Heart left ventricle (tissue), 13 donors: ENCODE data around the gene COL2A1.

ENCODE experiments used
- CTCF ChIP-seq, 12 donors: fragments of 200-600 bp; sonication (generic) in 4 of 12; IDR thresholded peaks; one replicate each; pipeline versions ENCODE4 v1.5.0 to v1.8.0; 2018 to 2022; ENCODE audit warnings: antibody characterized with exemption in 12 of 12, mild to moderate bottlenecking in 5 of 12
- POLR2A ChIP-seq, 2 donors: fragments of 450-650 bp; IDR thresholded peaks; one replicate each; pipeline ENCODE4 v1.6.1; 2017; ENCODE audit warnings: antibody characterized with exemption in 2 of 2, mild to moderate bottlenecking in 2 of 2, moderate library complexity in 2 of 2
- donor health status: ischemic (EF 13 %, LVEDD 7.1; RV severe dilation, severe dysfunction).
- donor health status: DM: no; HTN: yes; CAD: no.
- donor health status: DM: no; HTN: no; CAD: no.
- donor health status: ischemic (EF 25% LVEDD 6.9; RV normal size, moderate dysfunction).
- donor health status: ischemic (EF 25% LVEDD 5.7; RV mildly dilated, moderate dysfunction).
- donor health status: ischemic (EF 35%, LVEDD 5.7; RV mildly dilated, moderate dysfunction).
- donor health status: nonischemic (EF 11% LVEDD 7.7; RV severe dilation, severe dysfunction).
- donor health status: DM: yes; HTN: yes; CAD: no.
- donor health status: PGD.
- donor health status: ischemic (EF 29% LVEDD 5.4; RV normal size, mild dysfunction).
- donor health status: nonischemic (EF 23%, LVEDD 6.1; RV moderate dilation, normal function).

- TF ChIP-seq POLR2A (IDR thresholded peaks at IDR 0.05), result no peak
- TF ChIP-seq CTCF (IDR thresholded peaks at IDR 0.05), result no peak
Measured at GRCh38 chr12:47984331-47984801, 19.9 kb downstream of the COL2A1 start.
